T-cell (primary cell): Measurements from ENCODE around the gene COL13A1. TPM values are rescaled to one million over a fixed set of nuclear protein-coding genes. Genes with fewer than 3 reads are reported as not detected.
A peak's percentile ranks its signal among the peaks of the same experiment; 100 is the strongest.

ENCODE experiments used
- ATAC-seq, 4 experiments: fragments of 200-7000 bp in 3 of 4; fragments of 150-1000 bp in 1 of 4; cut with Tn5 transposase; replicated peaks in 1 of 4; 1 replicate in 3 of 4; 2 replicates in 1 of 4; pipeline ENCODE4 v1.10.0; 2021; ENCODE audit warnings: moderate library complexity in 3 of 4, mild to moderate bottlenecking in 2 of 4, moderate number of reproducible peaks in 1 of 4
- CTCF ChIA-PET, 2 donors: fragments of 300-600 bp; sonication (Branson Sonifier 250); formaldehyde crosslinking; loops; one replicate each; lab custom pipeline; 2022; ENCODE audit warnings: antibody characterized with exemption in 2 of 2; lab: Charles Lee
- POLR2A ChIA-PET, 2 donors: fragments of 300-600 bp; sonication (Branson Sonifier 250); formaldehyde crosslinking; loops; one replicate each; lab custom pipeline; 2022; ENCODE audit warnings: antibody characterized with exemption in 2 of 2; lab: Charles Lee
- DNase-seq, 35 experiments: peaks; one replicate each; pipeline versions ENCODE4 v3.0.0 to v3.0.0-alpha.2; 2013 to 2023
- H3K27ac ChIP-seq: one replicate; pipeline ENCODE4 v1.5.1; 2013; ENCODE audit warnings: low read length
- H3K27me3 ChIP-seq, 2 experiments: replicated peaks in 1 of 2; 1 replicate in 1 of 2; 2 replicates in 1 of 2; pipeline versions ENCODE4 v1.6.1 to v1.7.0; 2013; ENCODE audit warnings: low read length in 1 of 2, mixed read lengths in 1 of 2; ENCODE audit not compliant: control insufficient read depth in 2 of 2, insufficient read depth in 2 of 2; ENCODE audit errors: extremely low read depth in 1 of 2
- H3K36me3 ChIP-seq, 2 donors: 1 replicate in 1 of 2; 2 replicates in 1 of 2; pipeline versions ENCODE4 v1.6.1 to v1.7.0; 2013; ENCODE audit warnings: low read length in 1 of 2; ENCODE audit not compliant: control insufficient read depth in 2 of 2, insufficient read depth in 1 of 2; ENCODE audit errors: extremely low read depth in 1 of 2
- H3K4me1 ChIP-seq, 2 experiments: 1 replicate in 1 of 2; 2 replicates in 1 of 2; pipeline versions ENCODE4 v1.6.1 to v1.7.0; 2013; ENCODE audit warnings: low read length in 2 of 2, mixed read lengths in 1 of 2; ENCODE audit not compliant: insufficient read depth in 2 of 2, control insufficient read depth in 1 of 2; ENCODE audit errors: extremely low read depth in 1 of 2
- H3K4me3 ChIP-seq, 2 donors: 1 replicate in 1 of 2; 2 replicates in 1 of 2; pipeline versions ENCODE4 v1.5.1 to v1.7.0; 2013; ENCODE audit warnings: mild to moderate bottlenecking in 2 of 2, low read length in 1 of 2, moderate library complexity in 1 of 2; ENCODE audit not compliant: control insufficient read depth in 1 of 2; ENCODE audit errors: extremely low read depth in 1 of 2
- H3K9me3 ChIP-seq: 2 replicates; pipeline ENCODE4 v1.7.0; 2013
- H3K27ac Mint-ChIP-seq, 2 donors: one replicate each; pipeline ENCODE4 v1.8.0; 2020 to 2021; ENCODE audit warnings: mild to moderate bottlenecking in 2 of 2, mixed read lengths in 2 of 2
- H3K27me3 Mint-ChIP-seq, 2 donors: one replicate each; pipeline ENCODE4 v1.8.0; 2021 to 2022; ENCODE audit warnings: mixed read lengths in 2 of 2
- H3K36me3 Mint-ChIP-seq: one replicate; pipeline ENCODE4 v1.8.0; 2021; ENCODE audit warnings: mixed read lengths
- H3K4me1 Mint-ChIP-seq, 3 donors: one replicate each; pipeline ENCODE4 v1.8.0; 2020 to 2022; ENCODE audit warnings: mixed read lengths in 3 of 3, mild to moderate bottlenecking in 1 of 3
- H3K4me3 Mint-ChIP-seq, 3 donors: one replicate each; pipeline ENCODE4 v1.8.0; 2020 to 2022; ENCODE audit warnings: mild to moderate bottlenecking in 3 of 3, mixed read lengths in 3 of 3, moderate library complexity in 3 of 3
- H3K9me3 Mint-ChIP-seq, 3 donors: one replicate each; pipeline ENCODE4 v1.8.0; 2020 to 2022; ENCODE audit warnings: mixed read lengths in 3 of 3
- WGBS: methylation state at CpG from one replicate; pipeline ENCODE4 v1.1.5; 2013; ENCODE audit warnings: missing lambda C conversion rate; ENCODE audit not compliant: insufficient coverage; 5-methylcytosine and 5-hydroxymethylcytosine counted together
- total RNA-seq, 35 experiments: library from RNA in 6 of 35; stranded (reverse) in 6 of 35; fragments of 120-200 nt in 1 of 35; gene quantifications; one replicate each; pipeline versions ENCODE4 v1.2.1 to v1.2.4 and lab custom pipeline; 2013 to 2026

Gene COL13A1
- total RNA-seq, 5 donors from 2014 or later (not counting 1 experiment from before 2014, with no cell fraction given): 0.09 TPM; not detected in 4

DNA sequence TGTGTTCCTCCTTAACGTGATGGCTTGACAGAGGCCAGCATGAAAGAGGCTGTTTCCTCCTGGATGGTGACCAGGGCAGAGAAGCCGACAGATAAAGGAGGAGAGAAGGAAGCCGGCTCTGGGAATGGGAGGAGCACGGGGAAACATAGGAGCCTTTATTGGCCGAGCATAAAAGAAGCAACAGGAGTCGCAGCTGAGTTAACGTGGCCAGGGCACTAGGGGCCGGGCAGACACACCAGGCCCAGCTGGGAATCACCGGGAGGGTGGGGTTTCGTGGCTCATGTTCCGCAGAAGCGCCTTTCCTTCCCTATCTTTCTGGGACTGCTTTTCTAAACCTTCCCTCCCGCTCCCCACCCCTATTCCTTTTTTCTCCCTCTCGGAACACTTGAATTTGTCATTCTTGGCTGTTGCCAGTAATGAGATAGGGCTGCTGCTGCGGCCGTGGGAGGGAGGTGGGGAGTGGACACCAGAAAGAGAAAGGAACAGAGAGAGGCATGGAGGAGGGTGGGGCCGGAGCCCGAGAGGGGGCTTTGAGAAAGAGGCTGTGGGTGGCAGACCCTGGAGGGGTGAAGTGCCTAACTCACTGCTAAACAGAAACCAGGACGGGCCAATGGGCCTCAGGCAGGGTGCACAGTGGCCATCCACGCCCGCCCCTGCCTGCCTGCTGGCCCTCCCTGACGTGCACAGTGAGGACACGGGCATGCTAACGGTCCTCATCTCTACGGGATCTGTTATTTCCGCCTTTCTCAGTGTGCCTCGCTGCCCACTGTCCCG, 65.2 kb downstream of the COL13A1 start:
- H3K27ac ChIP-seq: no peak overlapping the region
- no peak for ATAC-seq
- no peak for DNase-seq
- Mint-ChIP-seq H3K27ac (no peak overlapping the region), H3K4me1 (no peaks in the 10 kb centered on the region), H3K36me3 (no peaks in the 10 kb centered on the region), H3K4me3 (no peak overlapping the region), H3K27me3 (peaks cover 4 to 7% of the 10 kb centered on the region in 2 donors), H3K9me3 (no peaks in the 10 kb centered on the region)
- no peaks in the 10 kb centered on the region for H3K36me3 ChIP-seq
- H3K4me1 ChIP-seq: no peaks in the 10 kb centered on the region
- WGBS: 79% methylated on average over 18 of the region's 28 CpGs
- H3K4me3 ChIP-seq: no peak overlapping the region
- CTCF ChIA-PET: no interaction called here
- POLR2A ChIA-PET: no interaction called here
- H3K27me3 ChIP-seq: peaks cover 0 to 28% of the 10 kb centered on the region in 2 experiments
- H3K9me3 ChIP-seq: no peaks in the 10 kb centered on the region

DNA sequence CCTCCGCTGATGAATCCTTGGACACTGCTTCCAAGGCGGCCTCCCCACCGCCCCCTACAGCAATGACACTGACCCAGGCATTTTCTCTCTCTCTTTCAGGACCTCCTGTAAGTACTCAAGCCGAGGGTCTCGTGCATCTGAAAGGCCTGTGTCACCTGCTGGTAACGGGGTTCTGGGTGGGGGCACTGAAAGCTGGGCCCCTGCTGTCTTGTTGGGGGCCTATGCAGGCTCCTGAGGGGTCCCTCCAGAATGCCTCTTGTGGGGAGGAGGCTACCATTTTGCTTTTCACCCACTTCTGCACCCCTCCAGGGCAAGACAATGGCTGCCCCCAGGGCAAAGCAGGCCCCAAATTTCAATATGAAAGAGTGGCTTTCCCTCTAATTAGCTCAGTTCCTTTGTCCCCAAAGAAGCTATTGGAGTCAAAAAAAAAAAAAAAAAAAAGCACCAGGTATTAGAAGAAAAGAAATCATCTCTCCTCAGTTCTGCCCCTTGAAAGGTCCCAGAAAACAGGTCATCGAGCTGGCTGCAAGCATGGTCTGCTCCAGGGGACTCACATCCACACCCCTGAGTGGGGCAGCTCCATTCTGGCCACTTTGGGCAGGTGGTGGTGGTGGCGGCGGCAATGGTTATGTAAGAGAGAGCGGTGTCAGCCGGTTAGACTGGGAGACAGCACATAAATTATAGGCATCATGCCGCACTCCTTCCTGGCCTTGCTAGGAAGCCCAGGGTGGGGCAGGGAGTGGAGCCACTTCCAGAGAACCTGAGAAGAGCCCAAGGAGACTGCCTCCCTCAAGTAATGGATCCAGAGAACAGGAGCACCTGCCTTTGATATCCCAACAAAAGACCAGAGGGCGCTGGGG, 66.2 kb downstream of the COL13A1 start:
- H3K9me3 Mint-ChIP-seq: no peaks in the 10 kb centered on the region
- Histone ChIP-seq H3K9me3 (no peaks in the 10 kb centered on the region), H3K4me3 (no peak overlapping the region), H3K27me3 (peaks cover 0 to 29% of the 10 kb centered on the region in 2 experiments), H3K4me1 (no peaks in the 10 kb centered on the region), H3K36me3 (no peaks in the 10 kb centered on the region), H3K27ac (no peak overlapping the region)
- H3K36me3 Mint-ChIP-seq: no peaks in the 10 kb centered on the region
- 88% methylated on average over 8 of the region's 13 CpGs for WGBS
- DNase-seq (no peak), ATAC-seq (no peak)
- POLR2A ChIA-PET: no interaction called here
- H3K27me3 Mint-ChIP-seq: peaks cover 4 to 7% of the 10 kb centered on the region in 2 donors
- H3K4me1 Mint-ChIP-seq: no peaks in the 10 kb centered on the region
- CTCF ChIA-PET: interaction anchor here in 1 of 2 donors (0.6 kb wide), 1 partner anchor 81 kb away, joined by 3 read pairs; no protein-coding TSS in a partner anchor
- no peak overlapping the region for H3K4me3 Mint-ChIP-seq
- no peak overlapping the region for H3K27ac Mint-ChIP-seq

DNA sequence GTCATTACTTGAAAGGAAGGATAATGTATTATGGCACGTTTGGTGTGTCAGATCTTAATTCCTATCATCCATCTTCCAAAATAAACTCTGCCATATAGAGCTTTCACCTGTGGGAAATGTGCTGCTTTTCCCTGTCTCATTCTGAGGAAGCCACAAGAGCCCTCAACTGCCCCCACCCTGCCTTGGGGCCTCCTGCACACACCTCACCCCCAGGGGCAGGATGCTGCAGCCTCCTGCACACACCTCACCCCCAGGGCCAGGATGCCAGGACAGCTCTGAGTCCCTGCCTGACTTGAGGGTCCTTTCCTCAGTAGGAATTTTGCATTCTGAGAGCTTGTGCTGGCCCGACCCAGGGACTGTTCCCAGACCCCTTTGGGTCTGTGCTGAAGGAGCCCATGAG, 67.1 kb downstream of the COL13A1 start:
- H3K9me3 ChIP-seq: no peaks in the 10 kb centered on the region
- no peaks in the 10 kb centered on the region for H3K9me3 Mint-ChIP-seq
- CTCF ChIA-PET: no interaction called here
- H3K27ac Mint-ChIP-seq: peak overlapping the region in 1 of 2 donors; percentile 15
- ATAC-seq (no peak), DNase-seq (no peak)
- no peaks in the 10 kb centered on the region for H3K36me3 ChIP-seq
- peaks cover 4 to 7% of the 10 kb centered on the region in 2 donors for H3K27me3 Mint-ChIP-seq
- no peaks in the 10 kb centered on the region for H3K4me1 Mint-ChIP-seq
- POLR2A ChIA-PET: no interaction called here
- H3K27me3 ChIP-seq: peaks cover 0 to 22% of the 10 kb centered on the region in 2 experiments
- H3K36me3 Mint-ChIP-seq: no peaks in the 10 kb centered on the region
- no peak overlapping the region for H3K27ac ChIP-seq
- no peaks in the 10 kb centered on the region for H3K4me1 ChIP-seq
- no CpG with 5 or more reads among the region's 2 CpGs for WGBS
- no peak overlapping the region for H3K4me3 Mint-ChIP-seq
- no peak overlapping the region for H3K4me3 ChIP-seq

DNA sequence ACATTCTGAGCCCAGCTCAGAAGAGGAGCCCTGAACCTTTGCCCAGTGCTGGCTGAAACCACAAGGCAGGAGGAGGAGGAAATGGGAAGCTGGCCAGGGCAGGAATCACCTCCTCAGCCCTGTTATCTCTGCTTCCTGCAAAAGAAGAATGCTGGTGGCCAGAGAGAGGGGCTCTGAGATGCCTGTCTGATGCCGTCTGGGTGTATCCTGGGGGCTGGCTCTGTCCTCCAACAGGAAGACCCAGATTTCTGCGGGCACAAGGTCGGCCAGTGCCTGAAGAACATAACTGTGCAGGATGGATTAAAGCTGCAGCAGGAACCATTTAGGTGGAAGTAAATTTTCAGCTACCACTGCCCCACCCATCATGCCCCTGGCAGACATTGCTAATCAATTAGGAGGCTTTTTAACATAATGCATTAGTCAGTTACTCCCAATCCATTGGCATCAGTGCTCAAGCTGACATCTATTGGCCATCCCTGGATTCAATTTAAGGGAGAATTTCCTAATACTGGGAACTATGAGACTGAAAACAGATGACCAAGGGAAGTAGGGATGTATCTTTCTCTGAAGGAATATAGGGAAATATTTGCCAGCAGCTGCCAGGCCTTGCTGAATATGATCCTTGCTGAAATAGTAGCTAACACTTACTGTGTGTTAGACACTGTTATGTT, 67.7 kb downstream of the COL13A1 start:
- ChIA-PET POLR2A (no interaction called here), CTCF (no interaction called here)
- no peak overlapping the region for H3K27ac ChIP-seq
- ATAC-seq (no peak), DNase-seq (no peak)
- H3K36me3 Mint-ChIP-seq: no peaks in the 10 kb centered on the region
- no peaks in the 10 kb centered on the region for H3K4me1 ChIP-seq
- no peaks in the 10 kb centered on the region for H3K9me3 ChIP-seq
- no peaks in the 10 kb centered on the region for H3K4me1 Mint-ChIP-seq
- H3K4me3 Mint-ChIP-seq: no peak overlapping the region
- peaks cover 0 to 22% of the 10 kb centered on the region in 2 experiments for H3K27me3 ChIP-seq
- H3K4me3 ChIP-seq: no peak overlapping the region
- peak overlapping the region in 1 of 2 donors; percentile 15 for H3K27ac Mint-ChIP-seq
- H3K27me3 Mint-ChIP-seq: peaks cover 4 to 6% of the 10 kb centered on the region in 2 donors
- no peaks in the 10 kb centered on the region for H3K9me3 Mint-ChIP-seq
- 29% methylated on average over 1 of the region's 3 CpGs for WGBS
- H3K36me3 ChIP-seq: no peaks in the 10 kb centered on the region

DNA sequence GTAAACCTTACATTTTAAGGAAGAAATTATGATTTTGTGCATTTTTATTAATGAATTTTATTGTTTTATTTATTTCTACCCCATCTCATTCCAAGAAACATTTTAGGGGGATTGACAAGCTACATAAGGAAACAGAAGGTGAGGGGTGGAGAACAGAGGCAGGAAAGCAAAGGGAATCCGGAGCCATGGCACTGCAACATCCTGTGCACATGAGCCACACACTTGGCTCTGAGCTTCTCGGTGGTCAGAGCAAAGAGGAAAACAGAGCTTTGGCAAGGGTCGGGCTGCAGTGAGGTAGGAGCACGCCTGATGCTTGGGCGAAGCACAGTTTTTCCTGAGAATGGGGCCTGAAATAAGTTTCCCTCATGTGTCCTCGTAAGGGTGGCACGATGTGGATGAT, 68.9 kb downstream of the COL13A1 start:
- H3K36me3 Mint-ChIP-seq: no peaks in the 10 kb centered on the region
- ATAC-seq (no peak), DNase-seq (no peak)
- ChIA-PET POLR2A (no interaction called here), CTCF (no interaction called here)
- no peak overlapping the region for H3K27ac Mint-ChIP-seq
- Histone ChIP-seq H3K27me3 (peaks cover 0 to 16% of the 10 kb centered on the region in 2 experiments), H3K9me3 (no peaks in the 10 kb centered on the region), H3K4me3 (no peak overlapping the region), H3K36me3 (no peaks in the 10 kb centered on the region), H3K4me1 (no peaks in the 10 kb centered on the region), H3K27ac (no peak overlapping the region)
- no peak overlapping the region for H3K4me3 Mint-ChIP-seq
- no peaks in the 10 kb centered on the region for H3K4me1 Mint-ChIP-seq
- WGBS: 77% methylated on average over 6 of the region's 7 CpGs
- H3K9me3 Mint-ChIP-seq: no peaks in the 10 kb centered on the region
- peaks cover 0 to 4% of the 10 kb centered on the region in 2 donors for H3K27me3 Mint-ChIP-seq

DNA sequence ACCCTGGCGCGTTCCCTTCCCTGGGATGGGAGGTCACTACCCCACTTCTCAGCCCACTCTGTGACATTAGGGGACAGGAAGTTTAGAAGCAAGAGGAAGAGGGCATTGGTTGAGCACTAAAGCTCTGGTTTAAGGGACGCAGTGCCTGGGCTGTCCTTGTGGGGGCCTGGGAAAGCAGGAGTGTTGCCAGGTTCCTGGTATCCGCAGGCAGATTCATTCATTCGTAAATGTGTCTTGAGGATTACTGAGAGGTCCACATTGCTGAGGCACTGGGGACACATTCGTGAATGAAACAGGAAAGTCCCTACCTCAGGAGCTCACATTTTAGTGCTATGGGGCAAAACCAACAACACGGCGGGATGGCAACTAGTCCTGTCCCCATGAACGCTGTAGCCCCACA, 69.4 kb downstream of the COL13A1 start:
- ChIA-PET CTCF (no interaction called here), POLR2A (no interaction called here)
- Mint-ChIP-seq H3K9me3 (no peaks in the 10 kb centered on the region), H3K36me3 (no peaks in the 10 kb centered on the region), H3K4me3 (no peak overlapping the region), H3K27ac (no peak overlapping the region), H3K4me1 (no peaks in the 10 kb centered on the region), H3K27me3 (peaks cover 0 to 4% of the 10 kb centered on the region in 2 donors)
- no peak for DNase-seq
- Histone ChIP-seq H3K9me3 (no peaks in the 10 kb centered on the region), H3K4me3 (no peak overlapping the region), H3K36me3 (no peaks in the 10 kb centered on the region), H3K27ac (no peak overlapping the region), H3K4me1 (no peaks in the 10 kb centered on the region), H3K27me3 (peaks cover 0 to 16% of the 10 kb centered on the region in 2 experiments)
- ATAC-seq: no peak
- 79% methylated on average over 4 of the region's 9 CpGs for WGBS
